ENCODE results near the gene BLNK. TPM values are rescaled to one million over a fixed set of nuclear protein-coding genes. Genes with fewer than 3 reads are reported as not detected.
"Not testable (repeated sequence)": the region's sequence is repeated elsewhere in the genome, so short reads cannot be mapped to it uniquely, and the experiment has no call there.

BLNK gene
- total RNA-seq, 1 experiment from 2014 or later = not detected

DNA sequence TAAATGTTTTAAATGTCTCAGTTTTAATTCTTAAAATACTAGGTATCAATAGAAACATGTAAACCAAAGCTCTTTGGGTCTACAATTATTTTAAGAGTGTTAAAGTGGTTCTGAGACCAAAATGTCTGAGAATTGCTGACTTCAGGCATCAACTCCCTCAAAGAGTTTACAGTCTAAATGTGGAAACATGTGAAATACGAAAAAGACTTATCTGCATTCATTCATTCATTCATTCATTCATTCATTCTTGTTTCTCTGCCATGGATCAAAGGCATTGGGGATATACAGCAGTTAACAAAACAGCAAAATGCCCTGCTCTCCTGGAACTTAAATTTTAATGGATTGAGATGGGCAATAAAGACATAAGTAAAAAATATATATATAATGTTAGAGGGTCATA lies 69.8 kb downstream of the BLNK start:
- H3K4me1 ChIP-seq (ENCODE audit: insufficient read depth, low read length, poor library complexity, severe bottlenecking) = no peaks in the 10 kb centered on the region
- no peak overlapping the region for H3K4me3 ChIP-seq (ENCODE audit: low read depth, low read length, poor library complexity, severe bottlenecking)
- POLR2A ChIA-PET (ENCODE audit: low non-redundant PET) = no interaction called here
- H3K27ac ChIP-seq (ENCODE audit: low read depth, low read length, poor library complexity, severe bottlenecking) = no peak overlapping the region
- CTCF ChIA-PET = no interaction called here
- intact Hi-C loops (cut with micrococcal nuclease; ENCODE audit: unreplicated experiment) = no loop called here
- no peaks in the 10 kb centered on the region for H3K36me3 ChIP-seq (ENCODE audit: insufficient read depth, low read length, poor library complexity, severe bottlenecking)
- TF ChIP-seq, protein P1, sequence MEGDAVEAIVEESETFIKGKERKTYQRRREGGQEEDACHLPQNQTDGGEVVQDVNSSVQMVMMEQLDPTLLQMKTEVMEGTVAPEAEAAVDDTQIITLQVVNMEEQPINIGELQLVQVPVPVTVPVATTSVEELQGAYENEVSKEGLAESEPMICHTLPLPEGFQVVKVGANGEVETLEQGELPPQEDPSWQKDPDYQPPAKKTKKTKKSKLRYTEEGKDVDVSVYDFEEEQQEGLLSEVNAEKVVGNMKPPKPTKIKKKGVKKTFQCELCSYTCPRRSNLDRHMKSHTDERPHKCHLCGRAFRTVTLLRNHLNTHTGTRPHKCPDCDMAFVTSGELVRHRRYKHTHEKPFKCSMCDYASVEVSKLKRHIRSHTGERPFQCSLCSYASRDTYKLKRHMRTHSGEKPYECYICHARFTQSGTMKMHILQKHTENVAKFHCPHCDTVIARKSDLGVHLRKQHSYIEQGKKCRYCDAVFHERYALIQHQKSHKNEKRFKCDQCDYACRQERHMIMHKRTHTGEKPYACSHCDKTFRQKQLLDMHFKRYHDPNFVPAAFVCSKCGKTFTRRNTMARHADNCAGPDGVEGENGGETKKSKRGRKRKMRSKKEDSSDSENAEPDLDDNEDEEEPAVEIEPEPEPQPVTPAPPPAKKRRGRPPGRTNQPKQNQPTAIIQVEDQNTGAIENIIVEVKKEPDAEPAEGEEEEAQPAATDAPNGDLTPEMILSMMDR (conservative IDR thresholded peaks at IDR 0.05; ENCODE audit: low read depth, low read length) = no peak
- TF ChIP-seq EZH2 (IDR thresholded peaks at IDR 0.05; ENCODE audit: borderline replicate concordance, low read depth, low read length, poor library complexity, severe bottlenecking) = no peak
- no TSS peak for BruUV-seq (replicated peaks)
- peaks cover 4% of the 10 kb centered on the region for H3K27me3 ChIP-seq (replicated peaks; ENCODE audit: insufficient read depth, low read depth, low read length, poor library complexity)
- no peaks in the 10 kb centered on the region for H3K9me3 ChIP-seq (ENCODE audit: low read depth, low read length, poor library complexity, severe bottlenecking)
- DNase-seq (ENCODE audit: low spot score) = no peak

DNA sequence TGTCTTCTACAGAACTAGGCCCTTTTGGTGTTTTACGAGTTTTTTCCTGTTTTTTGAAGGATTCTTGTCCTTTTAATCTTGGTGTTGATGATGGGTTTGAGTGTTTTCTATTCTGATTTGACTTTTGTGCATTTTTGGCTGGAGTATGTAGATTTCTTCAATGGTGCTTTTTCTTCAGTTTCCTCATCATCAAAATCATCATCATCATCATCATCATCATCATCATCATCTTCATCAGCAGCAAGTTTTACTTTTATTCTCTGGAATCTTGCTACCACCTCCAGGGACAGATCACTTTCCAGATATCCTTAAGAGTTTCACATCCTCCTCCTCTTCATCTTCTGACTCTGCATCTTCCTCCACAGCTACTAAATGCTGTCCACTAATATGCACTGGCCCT lies 81.9 kb downstream of the BLNK start:
- POLR2A ChIA-PET (ENCODE audit: low non-redundant PET); BruUV-seq (replicated peaks); H3K9me3 ChIP-seq (ENCODE audit: low read depth, low read length, poor library complexity, severe bottlenecking): not testable (repeated sequence)

DNA sequence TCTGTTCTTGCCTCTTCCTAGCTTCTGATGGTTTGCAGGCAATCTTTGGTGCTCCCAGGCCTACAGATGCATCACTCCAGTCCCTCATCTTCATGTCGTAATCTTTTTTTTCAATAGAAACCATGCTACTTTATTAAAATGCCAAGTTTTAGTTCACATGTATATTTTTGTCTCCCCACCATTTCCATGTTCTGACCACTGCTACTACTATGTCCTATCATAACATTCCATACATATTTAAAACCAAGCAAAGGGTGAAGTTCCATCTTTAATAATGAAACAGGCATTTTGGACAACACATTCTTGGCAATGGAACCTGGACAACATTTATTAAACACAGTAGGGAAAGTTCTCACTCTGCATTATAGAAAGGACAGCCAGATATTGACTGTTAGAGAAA lies 82.5 kb downstream of the BLNK start:
- POLR2A ChIA-PET (ENCODE audit: low non-redundant PET) = no interaction called here
- no peak for DNase-seq (ENCODE audit: low spot score)
- CTCF ChIA-PET = no interaction called here

More for the DNA sequence above, 81.9 kb downstream of the BLNK start:
- H3K4me3 ChIP-seq (ENCODE audit: low read depth, low read length, poor library complexity, severe bottlenecking); DNase-seq (ENCODE audit: low spot score); CTCF ChIA-PET; intact Hi-C loops (cut with micrococcal nuclease; ENCODE audit: unreplicated experiment); H3K27me3 ChIP-seq (replicated peaks; ENCODE audit: insufficient read depth, low read depth, low read length, poor library complexity); H3K27ac ChIP-seq (ENCODE audit: low read depth, low read length, poor library complexity, severe bottlenecking); H3K4me1 ChIP-seq (ENCODE audit: insufficient read depth, low read length, poor library complexity, severe bottlenecking); H3K36me3 ChIP-seq (ENCODE audit: insufficient read depth, low read length, poor library complexity, severe bottlenecking): not testable (repeated sequence)

DNA sequence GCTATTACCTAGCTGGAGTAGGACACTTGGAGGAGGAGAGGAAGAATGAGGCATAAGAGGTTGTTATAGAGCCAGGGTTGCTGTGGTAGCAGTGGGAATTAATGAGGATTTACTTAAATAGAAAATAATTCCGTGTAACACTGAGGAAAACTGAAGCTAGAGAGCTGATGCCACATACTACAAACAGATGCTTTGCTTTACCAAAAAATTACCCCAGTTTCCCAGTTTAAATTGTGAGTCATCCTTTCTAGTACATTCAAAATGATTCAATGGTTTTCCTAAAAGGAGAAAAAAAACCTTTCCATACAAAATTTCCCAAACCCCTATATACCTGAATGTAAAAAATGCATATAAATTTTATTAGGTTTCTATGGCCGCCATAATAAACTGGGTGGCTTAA lies 82.9 kb downstream of the BLNK start:
- intact Hi-C loops (cut with micrococcal nuclease; ENCODE audit: unreplicated experiment) = no loop called here
- H3K4me1 ChIP-seq (ENCODE audit: insufficient read depth, low read length, poor library complexity, severe bottlenecking) = no peaks in the 10 kb centered on the region
- H3K27me3 ChIP-seq (replicated peaks; ENCODE audit: insufficient read depth, low read depth, low read length, poor library complexity) = no peaks in the 10 kb centered on the region
- POLR2A ChIA-PET (ENCODE audit: low non-redundant PET) = no interaction called here
- no peak for TF ChIP-seq EZH2 (IDR thresholded peaks at IDR 0.05; ENCODE audit: borderline replicate concordance, low read depth, low read length, poor library complexity, severe bottlenecking)
- TF ChIP-seq, protein P1 (conservative IDR thresholded peaks at IDR 0.05; ENCODE audit: low read depth, low read length) = no peak
- no peak overlapping the region for H3K4me3 ChIP-seq (ENCODE audit: low read depth, low read length, poor library complexity, severe bottlenecking)
- CTCF ChIA-PET = no interaction called here
- BruUV-seq (replicated peaks) = no TSS peak
- H3K36me3 ChIP-seq (ENCODE audit: insufficient read depth, low read length, poor library complexity, severe bottlenecking) = no peaks in the 10 kb centered on the region
- no peak overlapping the region for H3K27ac ChIP-seq (ENCODE audit: low read depth, low read length, poor library complexity, severe bottlenecking)
- no peaks in the 10 kb centered on the region for H3K9me3 ChIP-seq (ENCODE audit: low read depth, low read length, poor library complexity, severe bottlenecking)
- DNase-seq (ENCODE audit: low spot score) = no peak

More for the DNA sequence above, 82.5 kb downstream of the BLNK start:
- intact Hi-C loops (cut with micrococcal nuclease; ENCODE audit: unreplicated experiment) = no loop called here
- TF ChIP-seq EZH2 (IDR thresholded peaks at IDR 0.05; ENCODE audit: borderline replicate concordance, low read depth, low read length, poor library complexity, severe bottlenecking) = no peak
- TF ChIP-seq, protein P1 (conservative IDR thresholded peaks at IDR 0.05; ENCODE audit: low read depth, low read length) = no peak
- Histone ChIP-seq H3K27me3 (replicated peaks; ENCODE audit: insufficient read depth, low read depth, low read length, poor library complexity) (no peaks in the 10 kb centered on the region), H3K4me3 (ENCODE audit: low read depth, low read length, poor library complexity, severe bottlenecking) (no peak overlapping the region), H3K27ac (ENCODE audit: low read depth, low read length, poor library complexity, severe bottlenecking) (no peak overlapping the region), H3K4me1 (ENCODE audit: insufficient read depth, low read length, poor library complexity, severe bottlenecking) (no peaks in the 10 kb centered on the region), H3K9me3 (ENCODE audit: low read depth, low read length, poor library complexity, severe bottlenecking) (no peaks in the 10 kb centered on the region), H3K36me3 (ENCODE audit: insufficient read depth, low read length, poor library complexity, severe bottlenecking) (no peaks in the 10 kb centered on the region)
- no TSS peak for BruUV-seq (replicated peaks)

All from A673 (cell line).